GM12801 (cell line): ENCODE measurements around the gene CD37.

Experiments used
- TF ChIP-seq, protein P1 (sequence below): IDR thresholded peaks from one replicate; pipeline ENCODE4 v1.5.1; 2011; ENCODE audit warnings: control low read depth; ENCODE audit not compliant: insufficient read length; ENCODE audit errors: extremely low read depth

CD37 gene, protein sequence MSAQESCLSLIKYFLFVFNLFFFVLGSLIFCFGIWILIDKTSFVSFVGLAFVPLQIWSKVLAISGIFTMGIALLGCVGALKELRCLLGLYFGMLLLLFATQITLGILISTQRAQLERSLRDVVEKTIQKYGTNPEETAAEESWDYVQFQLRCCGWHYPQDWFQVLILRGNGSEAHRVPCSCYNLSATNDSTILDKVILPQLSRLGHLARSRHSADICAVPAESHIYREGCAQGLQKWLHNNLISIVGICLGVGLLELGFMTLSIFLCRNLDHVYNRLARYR

DNA sequence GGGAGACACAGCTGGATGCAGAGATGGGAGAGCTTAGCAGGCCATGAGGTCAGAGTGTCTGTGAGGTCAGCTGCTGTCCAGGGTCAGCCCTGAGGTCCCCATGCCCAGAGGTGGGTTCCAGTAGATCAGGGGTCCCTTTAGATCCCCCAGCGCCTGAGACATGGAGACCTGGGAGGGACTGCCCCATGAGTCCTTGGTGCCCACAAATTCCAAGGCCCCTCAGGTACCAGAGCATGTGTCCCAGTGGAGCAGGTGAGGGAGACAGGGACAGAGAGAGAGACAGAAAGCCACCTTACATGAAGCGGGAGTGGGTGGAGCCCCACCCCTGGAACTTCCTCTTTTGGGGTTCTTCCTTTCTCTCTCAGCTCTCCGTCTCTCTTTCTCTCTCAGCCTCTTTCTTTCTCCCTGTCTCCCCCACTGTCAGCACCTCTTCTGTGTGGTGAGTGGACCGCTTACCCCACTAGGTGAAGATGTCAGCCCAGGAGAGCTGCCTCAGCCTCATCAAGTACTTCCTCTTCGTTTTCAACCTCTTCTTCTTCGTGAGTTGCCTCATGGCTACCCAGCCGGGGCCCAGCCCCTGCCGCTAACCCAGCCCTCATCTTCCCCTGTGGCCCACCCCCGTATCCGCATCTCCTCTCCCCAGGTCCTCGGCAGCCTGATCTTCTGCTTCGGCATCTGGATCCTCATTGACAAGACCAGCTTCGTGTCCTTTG, at the start of gene CD37:
Gene CD37 (plus strand): TSS at position 336 of the 713 bp plus-strand sequence. CDS start 135 bp downstream, at position 471.
- TF ChIP-seq, protein P1, sequence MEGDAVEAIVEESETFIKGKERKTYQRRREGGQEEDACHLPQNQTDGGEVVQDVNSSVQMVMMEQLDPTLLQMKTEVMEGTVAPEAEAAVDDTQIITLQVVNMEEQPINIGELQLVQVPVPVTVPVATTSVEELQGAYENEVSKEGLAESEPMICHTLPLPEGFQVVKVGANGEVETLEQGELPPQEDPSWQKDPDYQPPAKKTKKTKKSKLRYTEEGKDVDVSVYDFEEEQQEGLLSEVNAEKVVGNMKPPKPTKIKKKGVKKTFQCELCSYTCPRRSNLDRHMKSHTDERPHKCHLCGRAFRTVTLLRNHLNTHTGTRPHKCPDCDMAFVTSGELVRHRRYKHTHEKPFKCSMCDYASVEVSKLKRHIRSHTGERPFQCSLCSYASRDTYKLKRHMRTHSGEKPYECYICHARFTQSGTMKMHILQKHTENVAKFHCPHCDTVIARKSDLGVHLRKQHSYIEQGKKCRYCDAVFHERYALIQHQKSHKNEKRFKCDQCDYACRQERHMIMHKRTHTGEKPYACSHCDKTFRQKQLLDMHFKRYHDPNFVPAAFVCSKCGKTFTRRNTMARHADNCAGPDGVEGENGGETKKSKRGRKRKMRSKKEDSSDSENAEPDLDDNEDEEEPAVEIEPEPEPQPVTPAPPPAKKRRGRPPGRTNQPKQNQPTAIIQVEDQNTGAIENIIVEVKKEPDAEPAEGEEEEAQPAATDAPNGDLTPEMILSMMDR, result no peak

DNA sequence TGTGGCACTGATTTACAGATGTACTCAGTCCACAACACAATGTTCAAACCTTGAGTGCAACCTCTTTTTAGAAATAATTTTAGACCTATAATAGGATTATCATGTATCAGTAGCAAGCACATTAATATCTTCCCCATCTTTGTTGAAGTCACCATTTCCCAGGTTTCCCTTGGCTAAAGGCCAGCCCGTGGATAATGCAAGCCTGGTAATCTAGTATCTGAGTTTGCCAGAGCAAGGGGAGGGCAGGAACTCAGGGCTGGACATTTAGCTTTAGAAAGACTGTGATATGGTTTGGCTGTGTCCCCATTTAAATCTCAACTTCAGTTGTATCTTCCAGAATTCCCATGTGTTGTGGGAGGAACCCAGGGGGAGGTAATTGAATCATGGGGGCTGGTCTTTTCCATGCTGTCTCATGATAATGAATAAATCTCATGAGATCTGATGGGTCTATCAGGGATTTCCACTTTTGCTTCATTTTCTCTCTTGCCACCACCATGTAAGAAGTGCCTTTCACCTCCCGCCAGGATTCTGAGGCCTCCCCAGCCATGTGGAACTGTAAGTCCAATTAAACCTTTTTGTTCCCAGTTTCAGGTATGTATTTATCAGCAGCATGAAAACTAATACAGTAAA, 48.0 kb upstream of the CD37 start:
- TF ChIP-seq, protein P1, result no peak

DNA sequence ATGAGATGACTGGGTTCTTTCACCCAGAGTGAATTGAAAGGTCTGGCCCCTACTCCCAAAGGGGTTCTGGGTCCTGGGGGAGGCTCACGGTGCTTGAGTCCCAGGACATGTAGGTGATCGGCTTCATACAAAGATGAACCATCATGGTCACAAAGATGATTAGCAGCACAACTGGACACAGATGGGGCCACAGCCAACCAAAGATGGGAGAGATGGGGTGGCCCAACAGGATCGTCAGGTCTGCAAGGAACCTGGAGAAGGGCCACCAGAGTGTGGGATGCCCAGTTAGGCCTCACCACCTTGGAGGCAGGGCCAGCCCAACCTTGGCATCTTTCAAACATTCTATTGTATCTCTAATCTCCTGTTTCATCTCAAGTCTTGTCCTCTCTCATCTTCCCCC, 44.7 kb upstream of the CD37 start:
- TF ChIP-seq, protein P1, result no peak

DNA sequence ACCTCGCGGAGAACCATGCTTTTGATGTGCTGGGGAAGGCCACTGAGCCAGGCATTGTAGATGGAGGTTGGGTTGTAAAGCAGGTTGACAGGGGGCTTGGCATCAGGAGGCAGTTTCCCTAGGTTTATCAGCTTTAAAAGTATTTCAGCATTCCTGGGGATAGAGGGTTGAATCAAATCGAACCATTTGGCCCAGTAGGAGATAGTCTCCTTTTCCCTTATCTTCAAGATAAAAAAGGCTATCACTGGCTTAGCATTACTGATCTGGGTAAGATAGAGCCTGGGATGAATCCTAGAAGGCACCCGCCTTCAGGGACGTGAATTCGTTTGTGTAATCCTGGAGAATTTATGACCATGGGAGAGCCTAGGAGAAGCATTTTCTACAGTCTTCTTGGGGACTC, 40.8 kb upstream of the CD37 start:
- TF ChIP-seq, protein P1, result no peak

DNA sequence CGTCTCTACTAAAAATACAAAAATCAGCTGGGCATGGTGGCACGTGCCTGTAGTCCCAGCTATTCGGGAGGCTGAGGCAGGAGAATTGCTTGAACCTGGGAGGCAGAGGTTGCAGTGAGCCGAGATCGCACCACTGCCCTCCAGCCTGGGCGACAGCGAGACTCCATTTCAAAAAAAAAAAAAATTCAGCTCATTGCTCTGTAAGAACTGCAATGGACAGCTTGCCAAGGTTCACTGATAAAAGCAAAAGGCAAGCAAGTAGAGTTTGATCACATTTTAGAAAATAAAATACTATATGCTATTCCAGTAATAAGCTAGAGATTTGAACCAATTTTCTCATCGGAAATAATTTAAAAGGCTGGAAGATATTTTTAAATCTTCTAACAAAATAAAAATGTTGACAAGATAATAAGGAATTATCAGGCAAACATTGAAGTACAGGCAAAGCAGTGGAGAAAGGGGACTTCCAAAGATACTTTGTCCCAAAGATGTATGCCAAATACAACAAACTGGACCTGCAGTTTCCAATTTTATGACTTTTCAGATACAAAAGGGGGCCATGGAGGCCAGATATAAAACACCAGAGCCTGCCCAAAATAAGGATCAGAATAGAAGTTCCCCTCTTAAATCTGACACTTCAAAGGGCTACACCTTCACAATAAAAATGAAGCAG, 39.9 kb upstream of the CD37 start:
- TF ChIP-seq, protein P1, result no peak

DNA sequence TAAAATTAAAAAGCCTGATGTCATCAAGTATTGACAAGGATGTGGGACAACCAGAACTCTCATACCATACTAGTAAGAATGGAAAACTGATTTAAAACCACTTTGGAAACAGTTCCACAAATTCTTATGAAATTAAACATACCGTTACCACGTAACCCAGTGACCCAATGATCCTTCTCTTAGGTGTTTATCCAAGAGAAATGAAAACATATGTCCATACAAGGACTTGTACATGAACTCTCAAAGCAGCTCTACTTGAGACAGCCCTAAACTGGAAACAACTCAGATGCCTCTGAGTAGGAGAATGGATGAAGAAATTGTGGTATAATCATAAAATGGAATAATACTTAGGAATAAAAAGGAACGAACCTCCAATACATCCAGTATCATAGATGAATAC, 37.8 kb upstream of the CD37 start:
- TF ChIP-seq, protein P1, result no peak
